ENCODE results near the gene TMEM184A.

- TF ChIP-seq CAMTA2 (CRISPR knock-in tag; IDR thresholded peaks at IDR 0.05; ENCODE audit: borderline replicate concordance) = no peak
- TF ChIP-seq HNRNPK (IDR thresholded peaks at IDR 0.05; ENCODE audit: low read depth, low read length, poor library complexity, severe bottlenecking) = no peak
- no peak for TF ChIP-seq TCF7L2 (IDR thresholded peaks at IDR 0.05; ENCODE audit: low read depth, low read length)
- TF ChIP-seq CHD2 (IDR thresholded peaks at IDR 0.05; ENCODE audit: low read depth, low read length) = no peak
- no peak for TF ChIP-seq ATF3 (CRISPR knock-in tag; IDR thresholded peaks at IDR 0.05)
- TF ChIP-seq EP300 (IDR thresholded peaks at IDR 0.05; ENCODE audit: low read depth in 2 of 2, low read length in 2 of 2) = no peak
- TF ChIP-seq EP300 (CRISPR knock-in tag; IDR thresholded peaks at IDR 0.05; ENCODE audit: borderline replicate concordance) = no peak
- no peak for TF ChIP-seq PITX1 (CRISPR knock-in tag; IDR thresholded peaks at IDR 0.05)
- no peak for TF ChIP-seq CTCF (CRISPR knock-in tag; IDR thresholded peaks at IDR 0.05)
- TF ChIP-seq TFAP4 (IDR thresholded peaks at IDR 0.05; ENCODE audit: borderline replicate concordance, low read depth) = no peak
- no peak for TF ChIP-seq THAP9 (CRISPR knock-in tag; IDR thresholded peaks at IDR 0.05; ENCODE audit: borderline replicate concordance)
These were observed 22.8 kb downstream of the TMEM184A start for GRCh38 chr7:1533255-1533546.

All from HepG2 (cell line).